Ureter (tissue), 1 donor: ENCODE measurements around the gene MME. TPM values are rescaled to one million over a fixed set of nuclear protein-coding genes. Genes with fewer than 3 reads are reported as not detected.
"Not testable (repeated sequence)": the region's sequence is repeated elsewhere in the genome, so short reads cannot be mapped to it uniquely, and the experiment has no call there.

Experiments
- DNase-seq: peaks from one replicate; pipeline ENCODE4 v3.0.0-alpha.2; 2020; ENCODE audit warnings: low spot score
- total RNA-seq: library from RNA; stranded (reverse); gene quantifications from one replicate; pipeline ENCODE4 v1.2.4, GENCODE V29; 2023
- donor health status: DM: yes; HTN: yes; CAD: no.

The MME gene
- total RNA-seq, 1 donor from 2014 or later, result 5.7 TPM

- DNase-seq, result no peak
These were observed 113.7 kb downstream of the MME start for GRCh38 chr3:155193868-155194267.

DNA sequence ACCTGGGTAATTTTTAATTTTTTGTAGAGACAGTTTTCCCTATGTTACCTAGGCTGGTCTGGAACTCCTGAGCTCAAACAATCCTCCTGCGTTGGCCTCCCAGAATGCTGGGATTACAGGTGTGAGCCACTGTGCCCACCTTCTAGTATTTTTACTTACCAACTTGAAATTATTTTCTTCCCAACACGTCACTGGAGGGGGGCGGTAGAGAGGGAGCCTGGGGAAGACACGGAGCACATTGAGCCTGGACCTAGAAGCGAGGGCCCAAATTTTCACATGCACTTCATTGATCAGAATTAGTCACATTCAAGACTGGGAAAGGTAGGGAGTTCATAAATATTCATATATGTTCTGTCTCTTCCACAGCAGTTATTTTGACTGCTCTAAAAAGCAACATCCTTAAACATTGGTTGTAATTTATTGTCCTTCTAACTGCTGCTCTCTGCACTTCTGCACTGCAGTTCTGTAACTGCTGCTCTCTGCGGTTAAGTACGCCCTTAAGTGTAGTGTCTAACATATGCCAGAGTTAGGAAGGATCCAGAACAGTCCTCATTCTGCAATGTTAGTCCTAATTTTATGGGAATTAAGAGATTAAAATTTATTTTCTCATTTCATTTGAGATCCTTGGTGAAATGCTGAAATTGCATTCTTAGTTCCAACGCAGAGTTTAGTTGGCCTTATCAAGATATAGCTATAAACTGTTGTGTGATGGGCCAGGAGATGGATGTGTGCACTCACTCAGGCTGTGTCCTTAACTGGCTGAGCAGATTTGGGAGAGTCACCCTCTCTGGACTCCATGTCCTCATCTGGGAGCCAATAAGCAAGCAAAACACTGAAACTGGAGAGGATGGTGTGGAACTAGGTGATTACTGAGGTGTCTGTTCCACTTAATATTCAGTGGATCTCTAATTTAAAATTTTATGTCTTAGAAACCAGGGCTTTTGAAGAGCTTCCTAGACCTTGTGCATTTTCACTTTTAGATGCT is 115.1 kb downstream of the MME start:
- no peak for DNase-seq

DNA sequence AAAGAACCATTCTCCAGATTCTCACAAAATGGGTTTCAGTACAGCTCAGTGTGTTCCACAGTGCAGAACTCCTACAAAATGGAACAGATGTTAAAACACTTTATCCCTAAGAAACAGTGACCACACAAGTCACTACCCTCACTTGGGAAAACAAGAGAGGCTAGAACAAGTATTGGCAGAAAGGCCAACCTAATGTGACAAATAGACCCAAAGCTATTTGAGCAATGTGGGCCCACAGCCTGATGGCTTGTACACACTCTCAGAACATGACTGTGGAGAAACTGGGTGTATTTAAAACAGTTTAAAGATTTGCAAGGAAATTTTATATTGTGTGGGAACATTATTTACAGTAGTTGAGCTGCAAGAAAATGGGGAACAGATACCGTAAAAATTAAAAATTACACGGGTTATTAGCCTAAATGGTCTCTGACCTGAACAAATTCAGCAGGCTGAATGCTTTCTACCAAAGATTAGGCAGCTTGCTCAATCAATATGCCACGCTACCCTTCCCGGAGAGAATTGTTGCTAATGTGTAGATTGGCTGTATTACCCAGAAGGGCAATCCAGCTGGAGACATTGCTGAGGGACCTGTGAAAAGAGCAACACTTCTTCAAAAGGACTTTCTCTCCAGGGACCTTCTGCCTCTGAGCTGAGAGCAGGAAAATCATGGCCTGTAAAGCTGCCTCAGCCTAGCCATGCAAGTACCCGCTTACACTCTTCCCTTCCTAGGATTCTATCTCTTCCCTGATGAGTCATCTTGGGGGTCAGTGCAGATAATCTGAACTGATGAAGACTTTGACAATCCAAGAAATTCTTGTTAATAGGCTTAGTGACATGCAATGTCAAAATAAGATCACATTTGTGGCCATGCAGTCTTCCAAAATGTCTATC is 116.3 kb downstream of the MME start:
- DNase-seq, result no peak

DNA sequence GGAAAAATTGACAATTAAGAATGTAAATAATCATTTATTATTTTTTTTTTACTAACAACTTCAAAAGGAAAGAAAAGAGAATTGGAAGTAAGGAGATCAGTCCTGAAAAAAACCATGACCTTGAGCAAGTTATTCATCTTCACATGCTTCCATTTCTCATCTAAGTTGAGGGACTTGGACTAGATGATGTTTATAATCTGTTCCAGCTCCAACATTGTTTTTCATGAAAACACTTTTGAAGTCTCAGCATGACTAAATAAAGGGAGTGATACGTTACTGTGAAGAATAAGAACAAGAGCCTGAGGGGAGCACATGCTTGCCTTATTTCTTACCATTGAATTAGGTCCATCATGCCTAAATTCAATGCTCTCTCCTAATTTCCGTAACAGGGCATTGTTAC is 117.7 kb downstream of the MME start:
- no peak for DNase-seq

DNA sequence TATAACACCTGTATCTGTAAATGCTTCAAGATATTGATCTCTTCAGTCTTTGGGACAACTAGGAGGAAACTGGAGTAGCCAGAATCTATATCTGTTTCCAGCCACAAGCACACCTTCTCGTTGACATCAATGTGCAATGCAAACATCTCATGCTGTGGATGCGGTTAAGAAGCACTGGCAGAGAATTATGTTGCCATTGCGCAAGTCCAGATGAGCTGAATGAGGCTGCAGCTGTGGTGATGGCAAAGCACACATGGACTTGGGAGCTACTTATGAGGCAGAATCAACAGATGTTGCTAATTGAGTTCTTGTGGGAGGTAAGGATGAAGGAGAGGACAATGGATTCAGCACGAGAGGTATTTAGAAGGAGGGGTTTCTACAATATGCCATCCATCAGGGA is 122.5 kb downstream of the MME start:
- no peak for DNase-seq

- no peak for DNase-seq
These were observed 124.7 kb downstream of the MME start for GRCh38 chr3:155204851-155205250.

GRCh38 chr3:155208183-155208800 is 128.2 kb downstream of the MME start:
- DNase-seq, result no peak

GRCh38 chr3:155210736-155211135 is 130.6 kb downstream of the MME start:
- no peak for DNase-seq

GRCh38 chr3:155211266-155211665 is 131.1 kb downstream of the MME start:
- DNase-seq, result no peak

DNA sequence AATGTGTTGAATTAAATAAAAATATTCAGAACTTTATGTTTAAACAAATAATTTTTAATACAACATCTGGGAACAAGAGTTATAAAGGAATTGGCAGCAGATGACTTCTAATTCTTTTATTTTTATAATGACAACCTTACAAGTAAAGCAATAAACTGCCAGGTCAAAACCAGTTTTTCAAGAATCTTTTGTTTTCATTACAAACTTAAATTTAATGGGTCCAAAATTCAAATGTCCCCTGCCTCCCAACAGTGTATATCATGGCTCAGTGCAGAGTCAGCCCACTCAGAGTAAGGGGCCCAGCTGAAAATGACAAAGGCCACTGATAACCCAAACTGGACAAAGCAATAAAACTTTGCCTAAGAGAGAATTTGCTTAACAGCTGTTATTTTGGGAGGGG is 131.8 kb downstream of the MME start:
- DNase-seq, result no peak

GRCh38 chr3:155216007-155216406 is 135.9 kb downstream of the MME start:
- DNase-seq, result not testable (repeated sequence)

- no peak for DNase-seq
These were observed 137.5 kb downstream of the MME start for GRCh38 chr3:155217591-155217990.

- DNase-seq, result no peak
These were observed 138.3 kb downstream of the MME start for GRCh38 chr3:155218462-155218861.

DNA sequence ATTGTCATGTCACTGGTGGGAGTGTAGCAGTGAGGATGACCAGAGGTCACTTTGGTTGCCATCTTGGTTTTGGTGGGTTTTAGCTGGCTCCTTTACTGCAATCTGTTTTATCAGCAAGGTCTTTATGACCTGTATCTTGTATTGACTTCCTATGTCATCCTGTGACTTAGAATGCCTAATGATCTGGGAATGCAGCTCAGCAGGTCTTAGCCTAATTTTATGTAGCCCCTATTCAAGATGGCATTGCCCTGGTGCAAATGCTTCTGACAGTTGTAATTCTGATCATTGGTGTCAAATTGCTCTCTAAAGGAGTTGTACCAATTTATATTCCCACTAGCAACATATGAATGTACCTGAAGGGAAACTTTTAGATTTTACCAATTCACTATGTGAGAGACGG is 139.0 kb downstream of the MME start:
- no peak for DNase-seq

DNA sequence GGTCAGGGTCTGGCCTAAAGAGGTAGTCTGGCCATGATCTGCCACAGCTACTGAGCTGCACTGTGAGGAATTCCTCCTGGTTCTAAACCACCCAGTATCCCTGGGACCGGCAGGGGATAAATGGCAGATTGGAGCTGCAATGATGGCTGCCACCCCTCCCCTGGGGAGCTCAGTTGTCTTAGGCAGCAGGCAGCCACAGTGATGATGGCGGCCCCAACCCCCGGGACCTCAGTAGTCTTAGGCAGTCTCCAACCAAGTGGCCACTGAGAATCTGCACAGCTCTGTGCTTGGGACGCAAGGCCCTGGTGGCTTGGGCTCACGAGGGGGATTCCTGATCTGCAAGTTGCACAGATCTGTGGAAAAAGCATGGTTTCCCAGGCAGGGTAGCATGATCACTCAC is 145.3 kb downstream of the MME start:
- no peak for DNase-seq

GRCh38 chr3:155227141-155227540 is 147.0 kb downstream of the MME start:
- no peak for DNase-seq

GRCh38 chr3:155228676-155229075 is 148.6 kb downstream of the MME start:
- DNase-seq, result no peak

DNA sequence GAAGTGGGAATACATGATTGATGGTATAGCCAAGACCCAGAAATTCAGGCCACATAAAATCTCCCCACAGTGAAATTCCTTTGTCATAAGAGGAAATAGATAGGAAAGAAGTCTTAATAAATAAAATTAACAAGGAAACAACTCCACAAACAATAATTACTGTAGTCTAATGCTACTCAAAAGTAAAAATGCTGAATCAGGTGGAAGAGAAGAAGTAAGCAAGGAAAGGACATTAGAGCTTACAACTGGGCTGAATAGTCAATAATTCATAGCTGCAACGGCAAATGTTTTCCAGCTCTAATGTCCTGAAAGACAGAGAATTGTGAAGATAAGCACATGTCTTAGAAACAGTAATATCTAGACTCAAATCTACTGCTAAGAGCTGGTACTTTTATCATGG is 149.0 kb downstream of the MME start:
- no peak for DNase-seq

- no peak for DNase-seq
These were observed 150.3 kb downstream of the MME start for GRCh38 chr3:155230382-155230781.

DNA sequence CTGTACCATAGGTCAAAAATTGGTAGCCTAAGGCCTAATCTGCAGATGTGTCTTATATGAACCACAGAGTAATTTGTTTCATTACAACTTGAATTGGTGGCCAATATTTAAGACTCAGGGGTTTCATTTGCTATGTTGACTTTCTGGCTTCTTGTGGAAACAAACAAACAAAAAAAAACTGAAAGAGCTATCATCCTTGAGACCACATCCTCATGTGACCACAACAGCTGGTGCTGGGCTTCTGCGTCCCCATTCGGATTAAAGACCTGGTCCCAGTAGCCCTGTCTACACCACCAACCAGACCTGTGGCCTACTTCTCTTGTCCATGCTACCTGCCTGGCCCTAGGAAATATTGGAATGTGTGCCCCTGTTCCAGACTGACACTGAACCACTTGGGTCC is 151.7 kb downstream of the MME start:
- no peak for DNase-seq

DNA sequence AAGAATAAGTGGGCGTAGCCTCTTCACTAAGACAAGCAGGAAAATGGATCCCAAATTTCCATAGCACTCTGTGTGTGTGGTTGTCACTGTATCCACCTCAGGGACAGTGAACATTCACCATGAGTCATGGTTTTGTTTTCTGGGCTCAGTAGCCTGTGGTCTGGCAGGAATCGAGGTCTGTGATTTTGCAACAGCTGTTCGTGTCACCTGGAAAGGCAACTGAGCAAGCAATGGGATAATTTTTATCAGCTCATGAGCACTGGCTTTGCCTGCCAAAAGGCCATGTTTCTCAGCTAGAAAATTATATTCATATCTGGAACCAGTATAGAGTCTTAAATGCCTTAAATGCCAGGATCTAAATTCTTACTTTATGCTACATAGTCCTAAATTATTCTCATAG is 152.5 kb downstream of the MME start:
- DNase-seq, result peak; percentile 77

DNA sequence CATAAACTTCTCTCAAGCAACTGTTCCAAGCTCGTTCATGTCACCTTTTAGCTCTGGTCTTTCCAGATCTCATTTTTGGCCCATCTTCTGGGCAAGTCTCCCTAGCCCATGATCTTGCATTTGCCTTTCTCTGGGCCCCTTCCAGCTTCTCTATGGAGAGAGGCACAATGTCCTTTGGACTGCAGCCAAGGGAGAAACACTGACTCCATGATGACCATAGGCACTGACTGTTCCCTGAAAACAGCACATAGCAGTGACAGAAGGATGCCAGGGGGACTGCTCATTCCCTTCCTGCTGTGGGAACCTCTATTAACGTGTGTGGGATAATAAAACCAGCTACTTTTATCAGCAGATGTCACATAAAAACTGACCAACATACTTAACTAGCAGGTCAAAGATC is 153.1 kb downstream of the MME start:
- DNase-seq, result peak; percentile 76
